Mammary epithelial cell (primary cell): ENCODE measurements around the gene CCNB1IP1.

ENCODE experiments used
- EZH2 ChIP-seq: IDR thresholded peaks from 2 replicates; pipeline ENCODE4 v1.6.1; 2012; ENCODE audit warnings: low read length, inconsistent platforms, borderline replicate concordance
- TF ChIP-seq, protein P1 (sequence below), 2 donors: IDR thresholded peaks in 1 of 2; conservative IDR thresholded peaks in 1 of 2; 2 replicates each; pipeline ENCODE4 v1.5.1; 2011 to 2012; ENCODE audit warnings: inconsistent platforms in 2 of 2, low read length in 2 of 2, mild to moderate bottlenecking in 2 of 2, control low read depth in 1 of 2, low read depth in 1 of 2; ENCODE audit not compliant: insufficient read depth in 1 of 2; ENCODE audit errors: extremely low read depth in 1 of 2

DNA sequence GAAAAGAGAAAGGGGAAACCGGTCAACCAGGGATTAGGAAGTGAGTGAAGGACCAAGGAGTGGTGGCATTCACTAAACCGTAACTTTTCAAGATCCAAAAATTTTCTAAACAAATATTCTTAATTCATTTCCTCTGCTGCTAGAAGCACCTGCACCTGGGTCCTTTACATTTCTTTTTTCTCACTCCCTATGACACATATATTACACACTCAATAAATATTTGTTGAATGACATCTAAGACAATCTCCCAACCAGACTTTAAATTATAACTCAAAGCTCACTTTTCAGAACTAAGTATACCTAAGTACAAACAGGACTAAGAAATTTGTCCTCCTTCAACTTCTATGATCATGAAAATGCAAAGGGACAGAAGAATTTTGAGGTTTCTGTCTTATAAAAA is 38.4 kb downstream of the CCNB1IP1 start:
- TF ChIP-seq, protein P1, sequence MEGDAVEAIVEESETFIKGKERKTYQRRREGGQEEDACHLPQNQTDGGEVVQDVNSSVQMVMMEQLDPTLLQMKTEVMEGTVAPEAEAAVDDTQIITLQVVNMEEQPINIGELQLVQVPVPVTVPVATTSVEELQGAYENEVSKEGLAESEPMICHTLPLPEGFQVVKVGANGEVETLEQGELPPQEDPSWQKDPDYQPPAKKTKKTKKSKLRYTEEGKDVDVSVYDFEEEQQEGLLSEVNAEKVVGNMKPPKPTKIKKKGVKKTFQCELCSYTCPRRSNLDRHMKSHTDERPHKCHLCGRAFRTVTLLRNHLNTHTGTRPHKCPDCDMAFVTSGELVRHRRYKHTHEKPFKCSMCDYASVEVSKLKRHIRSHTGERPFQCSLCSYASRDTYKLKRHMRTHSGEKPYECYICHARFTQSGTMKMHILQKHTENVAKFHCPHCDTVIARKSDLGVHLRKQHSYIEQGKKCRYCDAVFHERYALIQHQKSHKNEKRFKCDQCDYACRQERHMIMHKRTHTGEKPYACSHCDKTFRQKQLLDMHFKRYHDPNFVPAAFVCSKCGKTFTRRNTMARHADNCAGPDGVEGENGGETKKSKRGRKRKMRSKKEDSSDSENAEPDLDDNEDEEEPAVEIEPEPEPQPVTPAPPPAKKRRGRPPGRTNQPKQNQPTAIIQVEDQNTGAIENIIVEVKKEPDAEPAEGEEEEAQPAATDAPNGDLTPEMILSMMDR (conservative IDR thresholded peaks at IDR 0.05 in 1 of 2, IDR thresholded peaks at IDR 0.05 in 1 of 2; ENCODE audit: extremely low read depth in 1 of 2, insufficient read depth in 1 of 2, low read depth in 1 of 2, low read length in 2 of 2), result no peak
- no peak for TF ChIP-seq EZH2
